Duodenal mucosa (tissue), 2 donors: ENCODE measurements around the gene GOPC.

Experiments used
- H3K27ac ChIP-seq: one replicate; pipeline ENCODE4 v1.7.0; 2013; ENCODE audit warnings: low read depth, low read length
- H3K27me3 ChIP-seq, 2 donors: one replicate each; pipeline ENCODE4 v1.7.0; 2013; ENCODE audit warnings: low read length in 2 of 2, control low read depth in 1 of 2; ENCODE audit not compliant: insufficient read depth in 2 of 2, control insufficient read depth in 1 of 2
- H3K36me3 ChIP-seq, 2 donors: one replicate each; pipeline ENCODE4 v1.7.0; 2013; ENCODE audit warnings: low read length in 2 of 2, control low read depth in 1 of 2; ENCODE audit not compliant: insufficient read depth in 2 of 2, control insufficient read depth in 1 of 2
- H3K4me1 ChIP-seq, 2 donors: one replicate each; pipeline ENCODE4 v1.7.0; 2013; ENCODE audit warnings: low read length in 2 of 2, control low read depth in 1 of 2; ENCODE audit not compliant: insufficient read depth in 2 of 2, control insufficient read depth in 1 of 2
- H3K4me3 ChIP-seq, 2 donors: one replicate each; pipeline ENCODE4 v1.7.0; 2013; ENCODE audit warnings: low read length in 2 of 2, low read depth in 1 of 2
- H3K9ac ChIP-seq, 2 donors: one replicate each; pipeline ENCODE4 v1.7.0; 2013; ENCODE audit warnings: low read length in 2 of 2, low read depth in 1 of 2
- H3K9me3 ChIP-seq, 2 donors: one replicate each; pipeline ENCODE4 v1.7.0; 2013; ENCODE audit warnings: low read length in 2 of 2, control low read depth in 1 of 2; ENCODE audit not compliant: control insufficient read depth in 1 of 2

GOPC gene

DNA sequence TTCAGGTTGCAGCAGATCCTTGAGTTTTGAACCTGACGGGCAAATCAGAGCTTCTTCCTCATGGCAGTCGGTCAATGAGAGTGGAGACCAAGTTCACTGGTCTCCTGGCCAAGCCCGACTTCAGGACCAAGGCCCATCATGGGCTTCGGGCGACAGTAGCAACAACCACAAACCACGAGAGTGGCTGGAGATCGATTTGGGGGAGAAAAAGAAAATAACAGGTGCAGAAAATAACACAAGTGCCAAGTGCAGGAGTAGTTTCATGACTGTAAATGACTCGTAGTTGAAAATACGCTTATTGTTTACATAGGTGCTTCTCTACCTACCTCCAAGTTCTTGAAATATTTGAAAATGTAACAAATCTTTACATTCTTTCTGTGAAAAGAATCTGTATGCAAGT, 63.7 kb downstream of the GOPC start:
- H3K27ac ChIP-seq = no peak overlapping the region
- H3K4me1 ChIP-seq = no peaks in the 10 kb centered on the region
- H3K9me3 ChIP-seq = no peaks in the 10 kb centered on the region
- no peaks in the 10 kb centered on the region for H3K27me3 ChIP-seq
- H3K36me3 ChIP-seq = peaks cover 15 to 33% of the 10 kb centered on the region in 2 donors
- no peak overlapping the region for H3K9ac ChIP-seq
- H3K4me3 ChIP-seq = no peak overlapping the region

GRCh38 chr6:117536317-117536716, 66.0 kb downstream of the GOPC start:
- Histone ChIP-seq H3K9ac (no peak overlapping the region), H3K36me3 (peaks cover 15 to 39% of the 10 kb centered on the region in 2 donors), H3K27me3 (no peaks in the 10 kb centered on the region), H3K27ac (no peak overlapping the region), H3K4me1 (no peaks in the 10 kb centered on the region), H3K9me3 (no peaks in the 10 kb centered on the region), H3K4me3 (no peak overlapping the region)

DNA sequence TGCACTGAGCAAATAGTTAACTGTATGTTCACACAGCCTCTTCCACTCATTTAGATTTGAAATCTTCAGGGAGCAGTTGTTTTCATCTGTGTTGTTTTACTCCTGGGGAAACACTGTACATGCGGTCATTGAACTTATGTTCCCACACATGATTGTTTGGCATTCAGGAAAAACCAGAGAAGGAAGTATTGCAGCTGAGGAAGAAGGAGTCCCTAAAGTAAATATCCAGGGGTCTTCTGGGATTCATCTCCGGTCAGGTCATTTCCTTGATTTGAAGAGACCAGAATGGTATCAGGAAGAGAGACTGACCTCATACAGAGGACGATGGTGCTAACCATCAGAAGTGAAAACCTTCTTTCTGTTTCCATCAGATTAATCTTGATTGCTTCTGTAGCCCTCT, 67.3 kb downstream of the GOPC start:
- peaks cover 9 to 31% of the 10 kb centered on the region in 2 donors for H3K36me3 ChIP-seq
- no peak overlapping the region for H3K4me3 ChIP-seq
- H3K27ac ChIP-seq = no peak overlapping the region
- H3K9ac ChIP-seq = no peak overlapping the region
- no peaks in the 10 kb centered on the region for H3K27me3 ChIP-seq
- H3K4me1 ChIP-seq = no peaks in the 10 kb centered on the region
- H3K9me3 ChIP-seq = no peaks in the 10 kb centered on the region

- Histone ChIP-seq H3K27ac (no peak overlapping the region), H3K9ac (no peak overlapping the region), H3K9me3 (no peaks in the 10 kb centered on the region), H3K4me1 (no peaks in the 10 kb centered on the region), H3K36me3 (peaks cover 9 to 28% of the 10 kb centered on the region in 2 donors), H3K27me3 (no peaks in the 10 kb centered on the region), H3K4me3 (no peak overlapping the region)
Measured at GRCh38 chr6:117533775-117534174, 68.5 kb downstream of the GOPC start.

DNA sequence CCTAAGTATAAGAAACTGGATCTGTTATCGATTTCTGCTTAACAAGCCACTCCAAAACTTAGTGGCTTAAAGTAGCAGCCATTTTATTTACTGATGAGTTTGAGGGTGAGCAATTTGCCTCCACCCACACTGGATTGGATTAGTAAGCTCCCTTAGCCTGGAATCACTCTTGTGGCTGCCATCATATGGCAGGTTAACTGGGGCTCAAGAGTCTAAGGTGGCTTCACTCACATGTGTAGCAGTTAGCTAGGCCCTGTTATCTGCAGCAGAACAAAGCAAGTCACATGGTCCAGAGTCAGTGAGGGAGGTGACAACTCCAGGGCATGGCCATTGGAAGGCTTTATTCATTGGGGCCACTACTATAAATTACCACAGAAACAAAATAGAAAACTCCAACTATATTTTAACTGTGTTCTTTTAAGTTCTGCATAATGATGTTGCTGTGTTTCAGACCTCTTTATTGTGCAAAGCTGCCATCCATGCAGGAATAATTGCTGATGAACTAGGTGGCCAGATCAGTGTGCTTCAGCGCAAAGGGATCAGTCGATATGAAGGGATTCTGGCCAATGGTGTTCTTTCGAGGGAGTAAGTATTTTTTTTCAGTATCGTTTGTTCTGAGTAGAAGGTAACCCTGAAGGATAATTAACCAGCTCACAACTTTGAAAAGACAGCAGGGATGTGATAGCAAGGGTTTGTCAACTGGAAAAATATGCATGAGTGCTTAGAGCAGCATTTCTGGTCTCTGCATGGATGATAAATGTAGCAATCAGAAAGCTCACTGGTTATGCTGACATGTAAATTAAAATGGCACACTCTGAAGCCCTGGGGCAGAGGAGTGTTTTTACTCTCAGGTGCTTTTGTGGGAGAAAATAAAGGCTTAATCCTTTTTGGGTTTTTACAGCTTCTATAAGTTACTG, 70.2 kb downstream of the GOPC start:
- no peak overlapping the region for H3K9ac ChIP-seq
- H3K4me3 ChIP-seq = no peak overlapping the region
- no peaks in the 10 kb centered on the region for H3K27me3 ChIP-seq
- H3K36me3 ChIP-seq = peaks cover 9 to 24% of the 10 kb centered on the region in 2 donors
- no peak overlapping the region for H3K27ac ChIP-seq
- no peaks in the 10 kb centered on the region for H3K4me1 ChIP-seq
- H3K9me3 ChIP-seq = no peaks in the 10 kb centered on the region

GRCh38 chr6:117531346-117531745, 71.0 kb downstream of the GOPC start:
- Histone ChIP-seq H3K9ac (no peak overlapping the region), H3K27ac (no peak overlapping the region), H3K4me3 (no peak overlapping the region), H3K27me3 (no peaks in the 10 kb centered on the region), H3K36me3 (peaks cover 4 to 22% of the 10 kb centered on the region in 2 donors), H3K4me1 (no peaks in the 10 kb centered on the region), H3K9me3 (no peaks in the 10 kb centered on the region)

DNA sequence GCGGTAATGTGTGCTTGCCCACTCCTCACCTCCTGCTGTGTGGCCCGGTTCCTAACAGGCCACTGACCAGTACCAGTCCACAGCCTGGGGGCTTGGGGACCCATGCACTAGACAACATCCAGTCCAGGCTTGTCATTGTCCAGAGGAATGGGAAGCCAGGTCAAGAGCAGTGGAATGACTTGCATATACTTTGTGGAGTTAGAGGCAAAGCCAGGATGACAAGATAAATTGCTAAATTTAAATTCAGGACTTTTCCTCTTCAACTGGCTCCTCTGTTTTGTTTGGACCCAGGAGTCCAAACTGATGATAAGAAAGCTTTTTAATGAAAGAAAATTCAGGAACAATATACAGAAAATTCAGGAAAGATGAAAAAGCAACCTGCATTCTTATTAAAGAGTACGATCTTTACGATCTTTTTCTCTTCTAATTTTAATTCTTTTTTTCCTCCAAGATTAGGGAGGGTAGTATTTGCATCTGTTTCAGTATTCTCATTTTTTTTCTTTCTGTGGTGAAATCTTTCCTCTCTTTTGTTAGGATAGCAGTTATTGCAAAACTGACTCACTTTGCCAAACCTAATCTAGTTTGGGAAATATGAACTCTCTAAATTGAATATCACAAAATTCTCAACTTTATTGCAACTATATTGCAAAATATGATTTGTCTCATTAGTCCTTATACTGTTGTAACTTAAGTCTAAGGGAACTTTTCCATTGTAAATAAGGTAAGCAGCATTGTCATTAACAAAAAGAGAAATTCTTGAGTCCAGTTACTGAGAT, 71.7 kb downstream of the GOPC start:
- Histone ChIP-seq H3K9me3 (no peaks in the 10 kb centered on the region), H3K27ac (no peak overlapping the region), H3K4me3 (no peak overlapping the region), H3K4me1 (no peaks in the 10 kb centered on the region), H3K36me3 (peaks cover 4 to 21% of the 10 kb centered on the region in 2 donors), H3K27me3 (no peaks in the 10 kb centered on the region), H3K9ac (no peak overlapping the region)

GRCh38 chr6:117525607-117526006, 76.7 kb downstream of the GOPC start:
- Histone ChIP-seq H3K9me3 (no peaks in the 10 kb centered on the region), H3K27ac (no peak overlapping the region), H3K9ac (no peak overlapping the region), H3K4me1 (no peaks in the 10 kb centered on the region), H3K4me3 (no peak overlapping the region), H3K36me3 (peaks cover 0 to 6% of the 10 kb centered on the region in 2 donors), H3K27me3 (no peaks in the 10 kb centered on the region)

- no peaks in the 10 kb centered on the region for H3K9me3 ChIP-seq
- no peak overlapping the region for H3K27ac ChIP-seq
- no peak overlapping the region for H3K4me3 ChIP-seq
Measured at GRCh38 chr6:117521791-117522502, 80.4 kb downstream of the GOPC start.

More at GRCh38 chr6:117521791-117522502, 80.4 kb downstream of the GOPC start:
- Histone ChIP-seq H3K4me1 (no peaks in the 10 kb centered on the region), H3K36me3 (peaks cover 3 to 15% of the 10 kb centered on the region in 2 donors), H3K27me3 (no peaks in the 10 kb centered on the region), H3K9ac (no peak overlapping the region)
